C4-2B (cell line): Measurements from ENCODE around the gene PDE4DIP.
"Not testable (repeated sequence)": the region's sequence is repeated elsewhere in the genome, so short reads cannot be mapped to it uniquely, and the experiment has no call there.

Experiments
- H3K27ac ChIP-seq: fragments of 450-650 bp; 2 replicates; pipeline ENCODE4 v1.5.1; 2017
- CTCF ChIP-seq: fragments of 450-650 bp; conservative IDR thresholded peaks from 2 replicates; pipeline ENCODE4 v1.5.1; 2017; ENCODE audit warnings: mild to moderate bottlenecking

The PDE4DIP gene

DNA sequence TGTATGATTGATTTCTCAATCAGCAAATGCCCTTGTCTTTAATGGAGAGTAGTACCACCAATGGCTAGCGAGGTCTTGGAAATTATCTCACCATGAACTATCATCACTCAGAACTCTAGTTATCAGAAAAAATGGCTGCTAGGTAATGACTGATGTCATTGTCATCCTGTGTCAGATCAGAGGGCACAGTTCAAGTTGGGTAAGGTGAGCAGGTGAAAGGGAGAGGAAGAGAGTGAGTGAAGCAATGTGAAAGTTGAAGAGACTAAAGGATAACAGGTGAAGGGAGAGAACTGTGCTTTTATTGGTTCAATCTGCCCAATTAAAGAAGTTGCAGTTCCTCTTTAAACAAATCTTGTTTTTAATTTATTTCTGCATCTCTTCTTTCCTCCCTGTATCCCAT is 76.8 kb downstream of the PDE4DIP start:
- H3K27ac ChIP-seq, result not testable (repeated sequence)

DNA sequence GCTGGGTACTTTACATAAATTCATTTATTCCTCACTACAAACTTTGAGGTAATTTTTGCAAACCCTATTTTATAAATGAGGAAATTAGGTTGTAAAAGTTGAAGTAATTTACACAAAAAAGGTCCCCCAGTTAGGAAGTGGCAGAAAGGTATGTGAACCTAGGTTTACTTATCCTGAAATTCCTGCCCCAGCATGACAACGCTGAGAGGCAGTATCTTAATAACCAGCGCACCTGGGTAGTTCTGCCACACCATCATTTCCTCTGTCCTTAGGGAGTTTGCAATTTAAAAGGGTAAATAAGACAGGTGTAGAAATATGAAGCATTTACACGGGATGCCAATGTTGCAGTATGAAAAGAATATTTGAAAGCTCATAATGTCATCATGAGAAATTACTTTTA is 79.6 kb downstream of the PDE4DIP start:
- H3K27ac ChIP-seq, result not testable (repeated sequence)

DNA sequence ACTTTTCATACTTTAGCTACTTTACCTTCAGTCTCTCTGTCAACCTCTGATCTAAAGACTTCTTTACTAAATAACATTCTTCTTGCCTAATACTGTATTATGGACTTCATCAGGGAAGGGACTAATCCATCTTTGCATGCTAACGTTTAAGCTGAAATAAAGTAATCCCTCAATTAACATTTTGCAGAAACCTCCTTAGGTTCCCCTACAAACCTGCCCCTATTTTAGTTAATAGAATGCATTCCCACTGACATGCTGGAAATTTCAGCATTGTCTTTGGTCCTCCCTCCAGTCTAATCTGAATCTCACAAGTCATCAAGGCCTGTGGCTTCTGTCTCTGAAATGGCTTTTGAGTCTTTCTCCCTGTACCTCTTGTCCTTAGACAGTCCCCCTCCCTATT is 83.4 kb downstream of the PDE4DIP start:
- H3K27ac ChIP-seq, result not testable (repeated sequence)

GRCh38 chr1:148929253-148929652 is 85.0 kb downstream of the PDE4DIP start:
- not testable (repeated sequence) for H3K27ac ChIP-seq

- not testable (repeated sequence) for H3K27ac ChIP-seq
These were observed 91.3 kb downstream of the PDE4DIP start for GRCh38 chr1:148935381-148936002.

GRCh38 chr1:148942906-148943305 is 98.7 kb downstream of the PDE4DIP start:
- not testable (repeated sequence) for H3K27ac ChIP-seq

GRCh38 chr1:148945130-148945529 is 100.9 kb downstream of the PDE4DIP start:
- H3K27ac ChIP-seq, result not testable (repeated sequence)

DNA sequence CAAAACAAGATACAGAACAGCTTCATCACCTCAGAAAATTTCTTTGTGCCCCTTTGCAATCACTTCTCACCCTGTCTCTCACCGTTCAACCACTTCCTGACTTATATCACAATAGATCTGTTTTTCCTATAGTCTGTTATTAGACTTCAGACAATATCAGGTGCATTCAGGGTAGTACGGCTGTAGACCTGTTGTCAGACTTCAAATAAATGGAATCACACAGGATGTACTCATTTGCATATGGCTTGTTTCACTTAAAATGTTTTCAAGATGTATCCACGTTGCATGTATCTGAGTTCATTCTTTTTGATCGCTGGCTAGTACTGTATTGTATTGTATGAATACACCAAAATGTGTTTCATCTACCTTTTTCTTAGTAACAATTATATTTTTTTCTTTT is 104.5 kb downstream of the PDE4DIP start:
- H3K27ac ChIP-seq, result not testable (repeated sequence)

- H3K27ac ChIP-seq, result peak overlapping the region; percentile 59
- TF ChIP-seq CTCF, result peak; percentile 22
These were observed 107.4 kb downstream of the PDE4DIP start for GRCh38 chr1:148951336-148952227.

DNA sequence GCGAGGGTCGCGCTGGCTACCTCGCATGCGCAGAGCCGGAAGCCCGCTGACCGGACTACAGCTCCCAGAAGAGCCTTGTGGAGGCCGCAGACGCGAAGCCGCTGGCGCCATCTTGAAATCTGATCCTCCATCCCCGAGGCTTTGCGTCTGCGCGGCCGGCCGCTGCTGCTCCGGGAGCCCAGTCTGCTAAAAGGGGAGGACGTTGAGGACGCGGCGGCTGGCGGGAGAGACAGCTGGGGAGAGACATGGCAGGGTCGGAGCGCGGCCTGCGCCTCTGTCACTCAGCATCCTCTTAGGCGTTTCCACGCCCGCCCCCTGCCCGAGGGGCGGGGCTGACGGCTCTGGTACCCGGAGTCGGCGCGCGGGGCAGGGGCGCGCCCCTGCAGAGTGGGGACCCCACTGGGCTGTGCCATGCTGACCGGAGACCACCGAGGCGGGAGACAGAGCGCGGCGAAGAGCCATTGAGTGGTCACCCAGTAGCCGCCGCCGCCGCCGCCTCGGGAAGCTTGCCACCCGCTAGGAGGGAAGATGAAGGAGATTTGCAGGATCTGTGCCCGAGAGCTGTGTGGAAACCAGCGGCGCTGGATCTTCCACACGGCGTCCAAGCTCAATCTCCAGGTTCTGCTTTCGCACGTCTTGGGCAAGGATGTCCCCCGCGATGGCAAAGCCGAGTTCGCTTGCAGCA is 108.2 kb downstream of the PDE4DIP start:
- H3K27ac ChIP-seq, result peak overlapping the region; percentile 59

DNA sequence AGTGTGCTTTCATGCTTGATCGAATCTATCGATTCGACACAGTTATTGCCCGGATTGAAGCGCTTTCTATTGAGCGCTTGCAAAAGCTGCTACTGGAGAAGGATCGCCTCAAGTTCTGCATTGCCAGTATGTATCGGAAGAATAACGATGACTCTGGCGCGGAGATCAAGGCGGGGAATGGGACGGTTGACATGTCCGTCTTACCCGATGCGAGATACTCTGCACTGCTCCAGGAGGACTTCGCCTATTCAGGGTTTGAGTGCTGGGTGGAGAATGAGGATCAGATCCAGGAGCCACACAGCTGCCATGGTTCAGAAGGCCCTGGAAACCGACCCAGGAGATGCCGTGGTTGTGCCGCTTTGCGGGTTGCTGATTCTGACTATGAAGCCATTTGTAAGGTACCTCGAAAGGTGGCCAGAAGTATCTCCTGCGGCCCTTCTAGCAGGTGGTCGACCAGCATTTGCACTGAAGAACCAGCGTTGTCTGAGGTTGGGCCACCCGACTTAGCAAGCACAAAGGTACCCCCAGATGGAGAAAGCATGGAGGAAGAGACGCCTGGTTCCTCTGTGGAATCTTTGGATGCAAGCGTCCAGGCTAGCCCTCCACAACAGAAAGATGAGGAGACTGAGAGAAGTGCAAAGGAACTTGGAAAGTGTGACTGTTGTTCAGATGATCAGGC is 108.8 kb downstream of the PDE4DIP start:
- H3K27ac ChIP-seq, result not testable (repeated sequence)

DNA sequence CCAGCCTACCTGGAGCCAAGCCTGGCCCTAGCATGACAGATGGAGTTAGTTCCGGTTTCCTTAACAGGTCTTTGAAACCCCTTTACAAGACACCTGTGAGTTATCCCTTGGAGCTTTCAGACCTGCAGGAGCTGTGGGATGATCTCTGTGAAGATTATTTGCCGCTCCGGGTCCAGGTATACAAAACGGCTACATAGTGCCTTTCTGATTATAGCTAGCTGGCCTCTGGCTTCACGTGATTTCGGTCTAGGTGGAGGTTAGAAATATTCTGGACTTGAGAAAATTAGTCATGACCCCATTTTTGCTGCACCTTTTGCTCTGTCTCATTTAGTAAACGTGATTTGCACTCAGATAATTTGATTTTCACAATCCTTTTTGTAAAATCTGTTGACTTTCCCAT is 109.5 kb downstream of the PDE4DIP start:
- H3K27ac ChIP-seq, result not testable (repeated sequence)

DNA sequence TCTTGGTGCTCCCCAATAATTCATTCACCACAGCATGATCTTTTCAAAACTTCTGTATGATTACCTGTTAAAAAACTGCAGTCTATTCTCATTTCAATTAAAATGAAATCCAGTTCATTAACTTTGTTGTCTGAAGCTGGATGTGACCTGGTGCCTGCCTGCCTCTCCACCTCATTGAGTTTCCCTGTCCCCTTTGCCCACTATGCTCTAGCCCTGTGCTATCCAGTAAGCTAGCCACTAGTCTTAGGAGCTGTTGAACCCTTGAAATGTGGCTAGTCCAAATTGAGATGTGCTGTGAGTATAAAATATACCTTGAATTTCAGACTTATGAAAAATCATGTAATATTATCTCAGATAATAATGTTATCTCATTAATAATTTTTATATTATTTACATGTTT is 114.1 kb downstream of the PDE4DIP start:
- H3K27ac ChIP-seq, result not testable (repeated sequence)

- not testable (repeated sequence) for H3K27ac ChIP-seq
These were observed 116.2 kb downstream of the PDE4DIP start for GRCh38 chr1:148960212-148961000.

DNA sequence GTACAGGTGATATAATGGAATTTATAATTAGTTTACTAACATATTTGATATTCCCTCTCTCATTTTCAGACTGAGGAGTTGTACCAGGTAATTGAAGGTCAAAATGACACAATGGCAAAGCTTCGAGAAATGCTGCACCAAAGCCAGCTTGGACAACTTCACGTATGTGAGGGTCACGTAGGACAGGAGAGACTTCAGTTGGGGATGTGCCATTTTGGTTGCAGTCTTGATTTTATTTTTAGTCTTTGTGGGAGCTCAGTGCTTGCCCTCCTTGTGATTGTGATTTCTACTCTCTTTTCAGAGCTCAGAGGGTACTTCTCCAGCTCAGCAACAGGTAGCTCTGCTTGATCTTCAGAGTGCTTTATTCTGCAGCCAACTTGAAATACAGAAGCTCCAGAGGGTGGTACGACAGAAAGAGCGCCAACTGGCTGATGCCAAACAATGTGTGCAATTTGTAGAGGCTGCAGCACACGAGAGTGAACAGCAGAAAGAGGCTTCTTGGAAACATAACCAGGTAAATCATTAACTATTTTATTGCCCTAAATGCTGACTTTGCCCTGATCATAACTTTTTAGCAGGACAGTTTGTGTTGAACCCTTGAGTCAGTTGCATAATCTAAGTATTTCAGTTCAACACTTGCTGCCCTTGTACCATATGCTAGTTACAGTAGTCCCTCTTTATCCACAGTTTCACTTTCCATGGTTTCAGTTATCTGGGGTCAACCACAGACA is 118.1 kb downstream of the PDE4DIP start:
- not testable (repeated sequence) for H3K27ac ChIP-seq

- H3K27ac ChIP-seq, result not testable (repeated sequence)
These were observed 121.9 kb downstream of the PDE4DIP start for GRCh38 chr1:148966084-148966483.

DNA sequence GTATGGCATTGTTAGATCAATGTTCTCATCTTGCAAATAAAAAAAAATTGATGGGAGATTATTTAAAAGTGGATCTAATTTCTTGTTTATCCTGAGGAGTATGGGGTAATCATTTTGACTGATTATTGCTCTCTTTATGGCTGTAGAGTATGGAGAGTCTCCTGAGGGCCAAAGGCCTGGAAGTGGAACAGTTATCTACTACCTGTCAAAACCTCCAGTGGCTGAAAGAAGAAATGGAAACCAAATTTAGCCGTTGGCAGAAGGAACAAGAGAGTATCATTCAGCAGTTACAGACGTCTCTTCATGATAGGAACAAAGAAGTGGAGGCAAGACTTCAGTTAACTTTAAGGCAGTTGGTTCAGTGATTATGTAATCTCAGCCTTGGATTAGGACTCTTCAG is 123.4 kb downstream of the PDE4DIP start:
- H3K27ac ChIP-seq, result not testable (repeated sequence)

- H3K27ac ChIP-seq, result not testable (repeated sequence)
These were observed 124.5 kb downstream of the PDE4DIP start for GRCh38 chr1:148968682-148969081.

DNA sequence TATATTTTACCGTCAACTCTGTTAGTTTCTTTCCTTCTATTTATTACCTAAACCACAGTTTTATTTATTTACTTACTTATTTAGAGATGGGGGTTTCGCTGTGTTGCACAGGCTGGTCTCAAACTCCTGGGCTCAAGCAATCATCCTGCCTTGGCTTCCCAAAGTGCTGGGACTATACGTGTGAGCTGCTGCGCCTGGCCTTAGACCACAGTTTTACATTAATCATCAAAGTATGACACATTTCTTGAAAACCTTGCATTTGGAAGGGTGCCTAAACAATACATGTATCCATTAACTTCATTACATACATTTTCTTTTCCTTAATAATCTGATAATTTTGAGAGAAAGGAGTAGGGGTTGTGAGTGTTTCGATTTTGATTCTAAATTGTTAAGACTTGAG is 124.9 kb downstream of the PDE4DIP start:
- H3K27ac ChIP-seq, result not testable (repeated sequence)
